22Rv1 (cell line): ENCODE measurements around the gene SMAD6.
"Not testable (repeated sequence)": the region's sequence is repeated elsewhere in the genome, so short reads cannot be mapped to it uniquely, and the experiment has no call there.

ENCODE experiments used
- H3K27ac ChIP-seq: fragments of 450-650 bp; 2 replicates; pipeline ENCODE4 v1.5.1; 2017
- CTCF ChIP-seq: fragments of 450-650 bp; IDR thresholded peaks from 2 replicates; pipeline ENCODE4 v1.5.1; 2017; ENCODE audit warnings: mild to moderate bottlenecking
- ZFX ChIP-seq: fragments of 450-650 bp; IDR thresholded peaks from 2 replicates; pipeline ENCODE4 v1.6.1; 2017; ENCODE audit warnings: antibody characterized with exemption, borderline replicate concordance

Gene SMAD6

GRCh38 chr15:66754789-66755188 is 52.8 kb downstream of the SMAD6 start:
- TF ChIP-seq CTCF (no peak), ZFX (no peak)
- H3K27ac ChIP-seq = no peak overlapping the region

GRCh38 chr15:66755298-66756068 is 53.4 kb downstream of the SMAD6 start:
- TF ChIP-seq ZFX = no peak
- H3K27ac ChIP-seq = no peak overlapping the region

- TF ChIP-seq ZFX = no peak
- TF ChIP-seq CTCF = no peak
- H3K27ac ChIP-seq = no peak overlapping the region
Measured at GRCh38 chr15:66756295-66756694, 54.3 kb downstream of the SMAD6 start.

- H3K27ac ChIP-seq = no peak overlapping the region
Measured at GRCh38 chr15:66757030-66757429, 55.0 kb downstream of the SMAD6 start.

GRCh38 chr15:66757521-66757920 is 55.5 kb downstream of the SMAD6 start:
- no peak overlapping the region for H3K27ac ChIP-seq
- TF ChIP-seq ZFX (no peak), CTCF (no peak)

More at GRCh38 chr15:66757030-66757429, 55.0 kb downstream of the SMAD6 start:
- TF ChIP-seq CTCF (no peak), ZFX (no peak)

GRCh38 chr15:66758217-66758616 is 56.2 kb downstream of the SMAD6 start:
- H3K27ac ChIP-seq = not testable (repeated sequence)

- TF ChIP-seq CTCF = no peak
- no peak for TF ChIP-seq ZFX
- no peak overlapping the region for H3K27ac ChIP-seq
Measured at GRCh38 chr15:66758844-66759243, 56.8 kb downstream of the SMAD6 start.

GRCh38 chr15:66760097-66760967 is 58.3 kb downstream of the SMAD6 start:
- no peak overlapping the region for H3K27ac ChIP-seq
- no peak for TF ChIP-seq CTCF
- TF ChIP-seq ZFX = no peak
